T-cell (primary cell): ENCODE data around the gene NELFCD. TPM values are rescaled to one million over a fixed set of nuclear protein-coding genes. Genes with fewer than 3 reads are reported as not detected.

Experiments
- ATAC-seq, 4 experiments: fragments of 200-7000 bp in 3 of 4; fragments of 150-1000 bp in 1 of 4; cut with Tn5 transposase; replicated peaks in 1 of 4; 1 replicate in 3 of 4; 2 replicates in 1 of 4; pipeline ENCODE4 v1.10.0; 2021; ENCODE audit warnings: moderate library complexity in 3 of 4, mild to moderate bottlenecking in 2 of 4, moderate number of reproducible peaks in 1 of 4
- CTCF ChIA-PET, 2 donors: fragments of 300-600 bp; sonication (Branson Sonifier 250); formaldehyde crosslinking; loops; one replicate each; lab custom pipeline; 2022; ENCODE audit warnings: antibody characterized with exemption in 2 of 2; lab: Charles Lee
- POLR2A ChIA-PET, 2 donors: fragments of 300-600 bp; sonication (Branson Sonifier 250); formaldehyde crosslinking; loops; one replicate each; lab custom pipeline; 2022; ENCODE audit warnings: antibody characterized with exemption in 2 of 2; lab: Charles Lee
- DNase-seq, 35 experiments: peaks; one replicate each; pipeline versions ENCODE4 v3.0.0 to v3.0.0-alpha.2; 2013 to 2023
- H3K27ac ChIP-seq: one replicate; pipeline ENCODE4 v1.5.1; 2013; ENCODE audit warnings: low read length
- H3K27me3 ChIP-seq, 2 experiments: replicated peaks in 1 of 2; 1 replicate in 1 of 2; 2 replicates in 1 of 2; pipeline versions ENCODE4 v1.6.1 to v1.7.0; 2013; ENCODE audit warnings: low read length in 1 of 2, mixed read lengths in 1 of 2; ENCODE audit not compliant: control insufficient read depth in 2 of 2, insufficient read depth in 2 of 2; ENCODE audit errors: extremely low read depth in 1 of 2
- H3K36me3 ChIP-seq, 2 donors: 1 replicate in 1 of 2; 2 replicates in 1 of 2; pipeline versions ENCODE4 v1.6.1 to v1.7.0; 2013; ENCODE audit warnings: low read length in 1 of 2; ENCODE audit not compliant: control insufficient read depth in 2 of 2, insufficient read depth in 1 of 2; ENCODE audit errors: extremely low read depth in 1 of 2
- H3K4me1 ChIP-seq, 2 experiments: 1 replicate in 1 of 2; 2 replicates in 1 of 2; pipeline versions ENCODE4 v1.6.1 to v1.7.0; 2013; ENCODE audit warnings: low read length in 2 of 2, mixed read lengths in 1 of 2; ENCODE audit not compliant: insufficient read depth in 2 of 2, control insufficient read depth in 1 of 2; ENCODE audit errors: extremely low read depth in 1 of 2
- H3K4me3 ChIP-seq, 2 donors: 1 replicate in 1 of 2; 2 replicates in 1 of 2; pipeline versions ENCODE4 v1.5.1 to v1.7.0; 2013; ENCODE audit warnings: mild to moderate bottlenecking in 2 of 2, low read length in 1 of 2, moderate library complexity in 1 of 2; ENCODE audit not compliant: control insufficient read depth in 1 of 2; ENCODE audit errors: extremely low read depth in 1 of 2
- H3K9me3 ChIP-seq: 2 replicates; pipeline ENCODE4 v1.7.0; 2013
- H3K27ac Mint-ChIP-seq, 2 donors: one replicate each; pipeline ENCODE4 v1.8.0; 2020 to 2021; ENCODE audit warnings: mild to moderate bottlenecking in 2 of 2, mixed read lengths in 2 of 2
- H3K27me3 Mint-ChIP-seq, 2 donors: one replicate each; pipeline ENCODE4 v1.8.0; 2021 to 2022; ENCODE audit warnings: mixed read lengths in 2 of 2
- H3K36me3 Mint-ChIP-seq: one replicate; pipeline ENCODE4 v1.8.0; 2021; ENCODE audit warnings: mixed read lengths
- H3K4me1 Mint-ChIP-seq, 3 donors: one replicate each; pipeline ENCODE4 v1.8.0; 2020 to 2022; ENCODE audit warnings: mixed read lengths in 3 of 3, mild to moderate bottlenecking in 1 of 3
- H3K4me3 Mint-ChIP-seq, 3 donors: one replicate each; pipeline ENCODE4 v1.8.0; 2020 to 2022; ENCODE audit warnings: mild to moderate bottlenecking in 3 of 3, mixed read lengths in 3 of 3, moderate library complexity in 3 of 3
- H3K9me3 Mint-ChIP-seq, 3 donors: one replicate each; pipeline ENCODE4 v1.8.0; 2020 to 2022; ENCODE audit warnings: mixed read lengths in 3 of 3
- WGBS: methylation state at CpG from one replicate; pipeline ENCODE4 v1.1.5; 2013; ENCODE audit warnings: missing lambda C conversion rate; ENCODE audit not compliant: insufficient coverage; 5-methylcytosine and 5-hydroxymethylcytosine counted together
- total RNA-seq, 35 experiments: library from RNA in 6 of 35; stranded (reverse) in 6 of 35; fragments of 120-200 nt in 1 of 35; gene quantifications; one replicate each; pipeline versions ENCODE4 v1.2.1 to v1.2.4 and lab custom pipeline; 2013 to 2026

NELFCD gene
- total RNA-seq, 5 donors from 2014 or later (not counting 1 experiment from before 2014, with no cell fraction given): 72.6 to 95.4 (median 90.4) TPM

- ChIA-PET CTCF (interaction anchor here in 1 of 2 donors (0.5 to 3.2 kb wide), 2 partner anchors 10 to 804 kb away, joined by 4 to 12 read pairs; partner anchors contain the start of gene ATP5F1E), POLR2A (interaction anchor here in 1 of 2 donors (0.8 to 3.3 kb wide), 2 partner anchors 11 to 390 kb away, joined by 3 to 31 read pairs; partner anchors contain the start of gene ATP5F1E)
- no peaks in the 10 kb centered on the region for H3K9me3 ChIP-seq
- H3K4me3 ChIP-seq: peak within 1 kb of the TSS; percentile 77 to 87
- 6% methylated on average over 50 of the region's 50 CpGs for WGBS
- peaks cover 0 to 10% of the 10 kb centered on the region in 2 donors for H3K36me3 ChIP-seq
- no peaks in the 10 kb centered on the region for H3K27me3 Mint-ChIP-seq
- DNase-seq (peak in 4 of 35 experiments; percentile 3 to 47 (median 28)), ATAC-seq (peak; percentile 10 to 33 (median 21))
- peaks cover 17% of the 10 kb centered on the region for H3K36me3 Mint-ChIP-seq
- no peaks in the 10 kb centered on the region for H3K9me3 Mint-ChIP-seq
- peak within 1 kb of the TSS; percentile 69 to 90 (median 86) for H3K4me3 Mint-ChIP-seq
- no peaks in the 10 kb centered on the region for H3K27me3 ChIP-seq
- H3K27ac Mint-ChIP-seq: peak within 1 kb of the TSS; percentile 86 to 88
- H3K4me1 Mint-ChIP-seq: peaks cover 47 to 60% (median 47%) of the 10 kb centered on the region in 3 donors
- peaks cover 27 to 33% of the 10 kb centered on the region in 2 experiments for H3K4me1 ChIP-seq
- H3K27ac ChIP-seq: peak within 1 kb of the TSS; percentile 84
These were observed 61.2 kb downstream of the NELFCD start, which contains the start of gene PRELID3B for GRCh38 chr20:59042151-59042795. Gene PRELID3B (minus strand): TSS chr20:59042786. CDS start chr20:59042730, 56 bp downstream.

GRCh38 chr20:59042796-59043631 is 62.0 kb downstream of the NELFCD start:
- WGBS: under 1% methylated on average over 49 of the region's 66 CpGs
- peak overlapping the region; percentile 84 for H3K27ac ChIP-seq
- ChIA-PET POLR2A (interaction anchor here in 1 of 2 donors (0.6 to 3.3 kb wide), 7 partner anchors 11 to 601 kb away, joined by 3 to 31 read pairs (median 3); partner anchors contain the start of gene ATP5F1E), CTCF (interaction anchor here in 1 of 2 donors (0.8 to 3.2 kb wide), 4 partner anchors 11 to 80 kb away, joined by 4 to 12 read pairs (median 6); partner anchors contain the start of gene ATP5F1E)
- Mint-ChIP-seq H3K4me1 (peaks cover 45 to 57% (median 49%) of the 10 kb centered on the region in 3 donors), H3K27me3 (no peaks in the 10 kb centered on the region), H3K27ac (peak overlapping the region; percentile 86 to 88), H3K4me3 (peak overlapping the region; percentile 69 to 90 (median 86)), H3K36me3 (peaks cover 9% of the 10 kb centered on the region), H3K9me3 (no peaks in the 10 kb centered on the region)
- H3K36me3 ChIP-seq: peaks cover 0 to 2% of the 10 kb centered on the region in 2 donors
- peaks cover 27 to 33% of the 10 kb centered on the region in 2 experiments for H3K4me1 ChIP-seq
- no peaks in the 10 kb centered on the region for H3K9me3 ChIP-seq
- peak overlapping the region; percentile 68 to 87 for H3K4me3 ChIP-seq
- ATAC-seq (peak; percentile 95 to 98 (median 98)), DNase-seq (peak; percentile 86 to 97 (median 91))
- H3K27me3 ChIP-seq: no peaks in the 10 kb centered on the region

GRCh38 chr20:59043698-59044097 is 62.6 kb downstream of the NELFCD start:
- ChIA-PET CTCF (interaction anchor here in 1 of 2 donors (0.8 to 1.3 kb wide), 4 partner anchors 11 to 79 kb away, joined by 4 to 8 read pairs (median 5); partner anchors contain the start of gene ATP5F1E), POLR2A (interaction anchor here in 1 of 2 donors (0.5 to 3.3 kb wide), 8 partner anchors 12 to 601 kb away, joined by 3 to 31 read pairs (median 3); partner anchors contain the start of gene ATP5F1E)
- Histone ChIP-seq H3K27me3 (no peaks in the 10 kb centered on the region), H3K4me3 (no peak overlapping the region), H3K9me3 (no peaks in the 10 kb centered on the region), H3K4me1 (peaks cover 27 to 33% of the 10 kb centered on the region in 2 experiments), H3K27ac (peak overlapping the region; percentile 84), H3K36me3 (no peaks in the 10 kb centered on the region)
- Mint-ChIP-seq H3K4me3 (peak overlapping the region; percentile 69 to 90 (median 86)), H3K27me3 (no peaks in the 10 kb centered on the region), H3K27ac (peak overlapping the region; percentile 86 to 88), H3K36me3 (peaks cover 7% of the 10 kb centered on the region), H3K9me3 (no peaks in the 10 kb centered on the region), H3K4me1 (peaks cover 50 to 61% (median 51%) of the 10 kb centered on the region in 3 donors)
- peak in 1 of 35 experiments; percentile 47 for DNase-seq
- no peak for ATAC-seq
- no CpG with 5 or more reads among the region's 3 CpGs for WGBS

GRCh38 chr20:59044295-59044694 is 63.2 kb downstream of the NELFCD start:
- H3K27ac ChIP-seq: peak overlapping the region; percentile 84
- WGBS: no CpG with 5 or more reads among the region's 3 CpGs
- ATAC-seq (no peak), DNase-seq (no peak)
- CTCF ChIA-PET: interaction anchor here in 1 of 2 donors (0.8 kb wide), 1 partner anchor 12 kb away, joined by 6 read pairs; the partner anchor contains the start of gene ATP5F1E
- no peaks in the 10 kb centered on the region for H3K27me3 ChIP-seq
- H3K36me3 ChIP-seq: no peaks in the 10 kb centered on the region
- peak overlapping the region; percentile 86 to 88 for H3K27ac Mint-ChIP-seq
- H3K27me3 Mint-ChIP-seq: peaks cover 0 to 2% of the 10 kb centered on the region in 2 donors
- no peaks in the 10 kb centered on the region for H3K9me3 ChIP-seq
- H3K4me1 ChIP-seq: peaks cover 27 to 33% of the 10 kb centered on the region in 2 experiments
- H3K4me1 Mint-ChIP-seq: peaks cover 44 to 56% (median 46%) of the 10 kb centered on the region in 3 donors
- POLR2A ChIA-PET: interaction anchor here in 1 of 2 donors (0.6 kb wide), 1 partner anchor 161 kb away, joined by 3 read pairs; no protein-coding TSS in a partner anchor
- H3K36me3 Mint-ChIP-seq: peaks cover 7% of the 10 kb centered on the region
- H3K4me3 Mint-ChIP-seq: no peak overlapping the region
- H3K4me3 ChIP-seq: no peak overlapping the region
- no peaks in the 10 kb centered on the region for H3K9me3 Mint-ChIP-seq

Other genes with a start within 250 kb of the NELFCD start
- 1 to 10 TPM; 1.1 to 1.7 (median 1.5) TPM for gene GNAS-AS1, start 130.4 kb upstream of the NELFCD start, total RNA-seq
- 100 to 1,000 TPM; 578 to 855 (median 640) TPM for gene GNAS, start 128.5 kb upstream of the NELFCD start, total RNA-seq
- gene CTSZ, start 26.0 kb downstream of the NELFCD start, total RNA-seq: 10 to 100 TPM; 16.8 to 37.1 (median 26.1) TPM
- 1 to 10 TPM in 1 of 5 donors, under 1 TPM in 1, not detected in 3; 0.56 to 5.0 TPM for gene TUBB1, start 38.2 kb downstream of the NELFCD start, total RNA-seq
- gene ATP5F1E, start 51.1 kb downstream of the NELFCD start, total RNA-seq: 100 to 1,000 TPM in 1 of 5 donors, 10 to 100 TPM in 4; 50.6 to 105 (median 62.4) TPM
- 10 to 100 TPM; 41.4 to 49.0 (median 43.6) TPM for gene PRELID3B, start 61.5 kb downstream of the NELFCD start, total RNA-seq
- 10 to 100 TPM; 23.1 to 48.0 (median 29.7) TPM for gene ZNF831, start 182.6 kb downstream of the NELFCD start, total RNA-seq